ENCODE measurements around the gene REXO5.
"Not testable (repeated sequence)": the region's sequence is repeated elsewhere in the genome, so short reads cannot be mapped to it uniquely, and the experiment has no call there.

Gene REXO5

DNA sequence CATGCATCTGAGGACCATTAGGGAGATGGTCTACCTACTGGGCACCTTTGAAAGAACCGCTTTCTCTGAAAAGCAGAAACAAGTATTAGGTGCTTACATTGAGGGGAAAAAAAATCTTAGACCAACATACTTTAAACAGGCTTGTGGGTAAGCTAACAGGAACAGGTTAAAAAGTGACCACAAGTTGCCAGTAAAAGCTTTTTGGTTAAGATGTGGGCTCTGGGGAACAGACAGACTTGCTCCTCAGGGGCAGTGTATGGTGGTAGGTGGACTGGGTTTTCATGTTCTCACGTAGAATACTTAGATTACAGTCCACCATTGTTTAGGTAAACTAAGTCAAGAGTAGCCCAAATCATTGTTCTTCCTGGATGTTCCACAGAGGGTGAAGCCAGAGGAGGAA, 41.2 kb downstream of the REXO5 start:
- no peak for DNase-seq (ENCODE audit: low read depth in 2 of 2, low spot score in 1 of 2)

DNA sequence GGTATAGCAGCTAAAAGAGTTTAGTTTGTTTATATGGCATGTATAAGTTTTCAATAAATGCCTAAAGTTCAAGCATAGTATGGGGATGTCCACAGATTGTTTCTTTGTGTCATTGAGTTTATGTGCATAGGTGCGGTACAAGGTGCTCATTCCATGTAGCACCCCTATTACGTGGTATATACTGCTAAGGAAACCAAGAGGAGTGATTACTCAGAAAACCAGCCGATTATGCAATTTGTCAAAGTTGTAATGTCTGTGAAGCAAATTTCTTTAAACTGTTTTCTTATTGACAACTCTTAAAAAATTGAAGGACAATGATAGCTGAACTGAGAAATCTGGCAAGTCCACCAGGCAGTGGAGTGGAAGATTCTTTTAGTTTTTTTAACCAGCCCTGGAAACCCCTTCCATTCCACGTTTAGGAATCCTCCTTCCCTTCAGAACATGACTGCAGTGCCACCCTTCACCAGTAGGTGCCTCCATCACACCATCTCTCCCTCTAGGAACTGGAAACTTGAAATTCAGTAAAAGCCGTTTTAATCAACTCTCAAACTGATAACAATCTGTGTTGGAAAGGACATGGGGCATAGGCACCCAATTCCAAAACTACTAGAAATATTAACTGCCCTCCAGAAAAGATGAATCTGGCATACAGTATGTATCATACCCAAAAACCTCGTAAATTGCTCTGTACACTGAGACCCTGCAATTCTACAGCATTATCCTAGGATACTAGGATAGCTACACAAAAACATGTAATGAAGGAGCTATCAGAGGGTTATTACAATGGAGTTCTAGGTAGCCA, 43.5 kb downstream of the REXO5 start:
- peak; percentile 2 to 51 for DNase-seq (ENCODE audit: low read depth in 2 of 2, low spot score in 1 of 2)

GRCh38 chr16:20850981-20851380, 44.7 kb downstream of the REXO5 start:
- no peak for DNase-seq (ENCODE audit: low read depth in 2 of 2, low spot score in 1 of 2)

- no peak for DNase-seq (ENCODE audit: low read depth in 2 of 2, low spot score in 1 of 2)
These were observed 45.3 kb downstream of the REXO5 start for GRCh38 chr16:20851601-20852000.

DNA sequence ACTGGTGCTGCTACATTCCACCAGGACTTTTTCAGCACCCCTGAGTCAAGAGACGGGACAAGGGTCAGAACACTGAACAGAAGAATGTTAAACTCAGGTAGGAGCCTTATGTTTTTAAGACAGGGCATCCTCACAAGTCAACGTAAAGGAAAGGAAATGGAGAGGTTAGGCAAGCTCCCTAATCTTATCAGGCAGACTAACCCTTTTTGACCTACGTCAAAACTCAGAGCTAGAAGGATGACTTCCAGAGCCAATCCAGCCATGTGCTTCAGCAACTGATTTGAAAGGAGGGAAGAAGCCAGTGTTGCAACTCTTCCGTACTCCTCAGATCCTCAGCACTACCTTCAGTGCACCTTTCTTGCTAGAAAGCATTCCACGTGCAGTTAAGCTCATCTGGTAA, 46.8 kb downstream of the REXO5 start:
- no peak for DNase-seq (ENCODE audit: low read depth in 2 of 2, low spot score in 1 of 2)

DNA sequence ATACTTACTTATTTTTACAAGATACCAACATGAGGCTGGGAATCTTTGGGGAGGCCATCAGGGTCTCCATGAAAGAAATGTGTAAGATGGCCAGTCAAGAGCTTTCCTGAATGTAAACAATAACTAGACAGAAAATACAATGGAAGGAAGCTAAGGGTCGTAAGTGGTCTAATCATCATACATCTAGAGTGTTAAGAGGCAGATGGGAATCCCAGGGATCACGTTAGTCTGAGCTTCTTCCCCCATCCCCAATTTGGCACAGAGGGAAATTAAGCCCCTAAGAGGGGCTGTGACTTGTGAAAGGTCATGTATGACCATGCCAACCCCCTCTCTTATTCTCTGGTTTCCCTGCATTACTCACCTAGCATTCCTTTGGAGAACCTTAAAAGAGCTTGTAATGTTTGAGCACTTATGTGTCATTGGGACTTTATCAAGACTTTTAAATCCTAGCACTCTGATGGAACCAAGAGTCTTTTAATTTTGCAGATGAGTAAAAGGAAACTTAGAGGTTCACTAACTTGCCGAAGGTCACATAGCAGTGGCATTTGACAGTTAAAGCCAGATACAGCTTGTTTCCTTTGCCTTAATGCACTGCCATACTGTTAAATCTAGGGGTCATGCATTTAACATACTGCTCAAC, 47.8 kb downstream of the REXO5 start:
- DNase-seq (ENCODE audit: low read depth in 2 of 2, low spot score in 1 of 2), result no peak

DNA sequence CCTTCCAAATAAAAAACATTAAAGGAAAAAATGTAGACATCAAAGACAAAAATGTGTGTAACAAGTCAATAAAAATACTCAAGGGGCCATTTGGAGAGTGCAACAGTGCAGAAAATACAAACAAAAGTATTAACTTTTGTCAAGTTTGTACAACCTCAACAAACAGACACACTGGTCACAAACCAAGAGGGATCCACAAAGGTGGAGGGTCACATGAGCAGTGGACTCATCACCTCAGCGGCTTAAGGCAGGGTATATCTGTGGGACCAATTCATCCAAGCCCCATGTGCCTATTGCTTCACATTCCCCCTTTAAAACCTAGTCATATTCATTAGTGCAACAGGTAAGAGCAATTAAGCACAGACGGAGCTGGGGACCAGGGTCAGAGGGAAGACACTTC, 48.6 kb downstream of the REXO5 start:
- DNase-seq (ENCODE audit: low read depth in 2 of 2, low spot score in 1 of 2), result no peak

DNA sequence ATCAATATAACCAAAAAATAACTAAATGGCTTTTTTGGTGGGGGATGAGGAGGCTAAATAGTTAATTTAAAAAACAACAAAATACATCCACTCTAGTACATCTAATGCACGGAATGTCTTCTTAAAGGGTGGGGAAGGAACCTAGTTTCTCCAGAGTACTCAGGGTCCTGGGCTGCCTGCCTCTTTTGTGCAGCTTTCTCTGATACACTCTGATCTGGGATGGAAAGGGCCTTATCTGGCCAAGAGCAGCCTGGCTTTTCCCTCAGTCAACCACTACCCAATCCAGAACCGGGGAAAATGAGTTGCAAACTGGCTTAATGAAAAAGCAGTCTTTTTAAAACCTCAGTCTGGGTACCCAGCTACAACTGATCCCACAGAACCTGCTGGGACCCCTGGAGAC, 51.0 kb downstream of the REXO5 start:
- DNase-seq (ENCODE audit: low read depth in 2 of 2, low spot score in 1 of 2), result no peak

GRCh38 chr16:20859229-20859628, 52.9 kb downstream of the REXO5 start:
- DNase-seq (ENCODE audit: low read depth in 2 of 2, low spot score in 1 of 2), result no peak

DNA sequence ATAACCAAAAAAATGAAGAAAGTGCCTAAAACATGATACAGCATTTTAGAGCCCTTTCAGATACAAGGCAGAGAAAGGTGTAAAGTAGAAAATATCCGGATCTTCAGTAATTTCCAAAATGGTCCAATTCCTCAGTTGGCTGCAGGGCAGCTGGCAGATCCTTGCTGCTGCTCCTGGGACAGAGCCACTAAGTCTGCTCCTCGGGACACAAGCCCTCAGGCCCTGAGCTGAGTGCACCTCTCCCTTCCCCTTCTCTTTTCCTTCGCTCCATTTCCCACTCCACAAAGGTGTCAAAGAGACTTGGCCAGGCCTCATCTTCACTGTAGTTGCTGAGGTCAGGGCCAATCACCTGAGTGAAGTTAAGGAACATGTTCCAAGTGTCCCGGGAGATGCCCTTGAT, 53.4 kb downstream of the REXO5 start:
- no peak for DNase-seq (ENCODE audit: low read depth in 2 of 2, low spot score in 1 of 2)

- no peak for DNase-seq (ENCODE audit: low read depth in 2 of 2, low spot score in 1 of 2)
These were observed 54.0 kb downstream of the REXO5 start for GRCh38 chr16:20860361-20860760.

- DNase-seq (ENCODE audit: low read depth in 2 of 2, low spot score in 1 of 2), result not testable (repeated sequence)
These were observed 54.7 kb downstream of the REXO5 start for GRCh38 chr16:20860995-20861394.

GRCh38 chr16:20862162-20862960, 56.0 kb downstream of the REXO5 start:
- DNase-seq (ENCODE audit: low read depth in 2 of 2, low spot score in 1 of 2), result no peak

DNA sequence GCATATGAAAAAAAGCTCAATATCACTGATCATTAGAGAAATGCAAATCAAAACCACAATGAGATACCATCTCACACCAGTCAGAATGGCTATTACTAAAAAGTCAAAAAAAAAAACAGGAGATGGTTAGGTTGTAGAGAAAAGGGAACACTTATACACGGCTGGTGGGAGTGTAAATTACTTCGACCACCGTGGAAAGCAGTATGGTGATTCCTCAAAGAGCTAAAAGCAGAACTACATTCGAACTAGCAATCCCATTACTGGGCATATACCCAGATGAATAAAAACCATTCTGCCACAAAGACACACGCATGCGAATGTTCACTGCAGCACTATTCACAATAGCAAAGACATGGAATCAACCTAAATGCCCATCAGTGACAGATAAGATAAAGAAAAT, 58.0 kb downstream of the REXO5 start:
- not testable (repeated sequence) for DNase-seq (ENCODE audit: low read depth in 2 of 2, low spot score in 1 of 2)

DNA sequence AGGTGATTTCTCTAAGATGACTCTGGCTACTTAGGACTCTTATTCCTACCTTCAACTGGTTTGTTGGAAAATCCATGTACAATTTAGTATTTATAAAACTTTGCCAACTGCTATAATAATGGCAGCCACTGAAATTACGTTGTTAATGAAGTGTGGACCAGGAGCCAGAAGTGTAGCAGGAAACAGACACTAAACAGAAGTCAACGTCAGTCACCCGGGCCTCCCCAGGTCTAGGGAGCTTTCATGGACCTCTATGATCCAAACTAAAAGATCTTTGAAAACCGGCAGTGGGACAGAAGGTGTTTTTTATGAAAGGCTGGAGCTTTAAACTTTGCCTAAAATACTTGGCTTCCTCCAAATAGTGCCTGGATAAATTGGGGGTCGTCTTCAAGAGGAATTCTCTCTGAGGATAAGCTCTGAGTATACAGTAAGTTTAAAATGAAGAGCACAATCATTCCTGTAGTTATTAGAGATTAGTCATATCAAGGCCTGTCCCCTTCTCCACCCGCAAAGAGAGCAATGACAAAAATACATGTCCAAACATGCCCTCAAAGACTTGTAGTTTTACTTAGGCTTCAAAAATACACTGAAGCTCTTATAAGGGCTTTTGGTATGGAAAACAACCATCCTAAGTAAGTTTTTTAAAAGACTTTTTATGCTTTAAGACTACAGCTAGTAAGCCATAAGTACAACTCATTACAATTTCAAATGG, 59.2 kb downstream of the REXO5 start:
- no peak for DNase-seq (ENCODE audit: low read depth in 2 of 2, low spot score in 1 of 2)

GRCh38 chr16:20866145-20866772, 59.9 kb downstream of the REXO5 start:
- DNase-seq (ENCODE audit: low read depth in 2 of 2, low spot score in 1 of 2), result no peak

DNA sequence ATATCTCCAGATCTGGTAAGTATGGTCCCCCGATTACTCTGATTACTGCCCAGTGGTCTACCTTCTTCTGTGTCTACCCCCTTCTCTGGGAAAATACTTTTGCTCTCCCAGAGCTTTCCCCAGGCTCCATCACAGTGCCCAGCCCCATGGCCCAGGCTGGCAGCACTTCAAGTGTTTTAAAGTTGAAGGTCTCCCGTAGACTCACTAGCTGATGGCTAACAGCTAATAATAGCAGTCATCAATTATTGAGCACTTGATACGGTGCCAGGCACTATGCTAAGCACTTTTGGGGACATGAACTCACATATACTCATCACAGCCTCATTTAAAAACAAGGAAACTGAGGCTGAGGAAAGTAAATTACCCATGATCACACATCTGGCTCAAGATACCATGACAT, 60.5 kb downstream of the REXO5 start:
- DNase-seq (ENCODE audit: low read depth in 2 of 2, low spot score in 1 of 2), result no peak

GRCh38 chr16:20867585-20867984, 61.3 kb downstream of the REXO5 start:
- no peak for DNase-seq (ENCODE audit: low read depth in 2 of 2, low spot score in 1 of 2)

DNA sequence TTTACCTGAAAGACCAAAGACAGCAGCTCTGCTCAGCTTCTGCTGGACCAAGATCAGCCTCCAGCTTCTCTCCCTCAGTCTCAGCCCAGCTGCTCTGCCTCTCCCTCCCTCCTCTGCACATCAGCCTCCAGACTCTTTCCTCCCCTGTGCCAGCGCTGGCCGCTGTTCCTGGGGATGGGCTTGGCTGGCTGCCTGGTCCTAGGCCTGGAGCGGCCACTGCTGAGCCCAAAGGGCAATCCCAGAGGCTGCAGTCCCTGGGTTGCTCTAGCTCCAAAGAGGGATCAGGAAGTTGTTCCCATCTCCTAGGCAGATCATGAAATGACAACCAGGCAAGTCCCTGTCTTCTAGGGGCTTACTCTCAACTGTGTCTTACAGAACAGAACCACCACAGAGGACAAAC, 62.6 kb downstream of the REXO5 start:
- DNase-seq (ENCODE audit: low read depth in 2 of 2, low spot score in 1 of 2), result no peak

DNA sequence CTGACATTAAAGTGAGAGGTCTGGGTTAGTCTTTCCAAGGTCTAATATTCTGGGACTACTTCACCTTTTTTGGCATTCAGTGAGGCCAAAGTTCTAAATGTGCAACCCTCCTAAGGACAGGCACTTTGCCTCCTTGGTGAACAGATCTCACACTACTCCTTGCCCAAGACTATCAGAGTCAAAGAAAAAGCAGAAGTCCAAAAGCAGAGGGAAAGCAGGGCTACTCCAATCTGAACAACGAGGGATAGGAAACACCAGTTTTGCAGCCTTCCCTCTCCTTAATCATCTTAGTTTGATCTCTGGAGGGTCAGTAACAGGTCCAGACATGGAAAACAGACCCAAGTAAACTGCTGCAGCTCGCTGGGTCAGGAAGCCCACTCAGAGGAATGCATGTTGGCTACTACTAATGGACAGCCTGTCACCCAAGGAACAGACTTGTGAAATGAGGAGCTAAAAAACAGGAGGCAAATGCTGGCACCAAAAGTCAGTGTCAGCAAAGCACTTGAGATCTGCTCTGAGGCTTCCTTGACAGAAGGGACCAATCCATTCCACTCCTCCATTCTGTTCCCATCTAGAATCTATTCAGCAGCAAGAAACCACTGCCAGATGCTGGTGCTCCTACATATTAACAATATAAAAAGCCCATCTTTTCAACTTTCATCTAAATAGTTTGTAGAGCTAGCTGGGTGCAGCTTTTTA, 63.9 kb downstream of the REXO5 start:
- DNase-seq (ENCODE audit: low read depth in 2 of 2, low spot score in 1 of 2), result no peak

All from stimulated activated CD8-positive, alpha-beta memory T cell treated with anti-CD3 and anti-CD28 coated beads, Interleukin-4, amount 100 ng/mL, for 4 hours (primary cell).